ENCODE measurements around the gene CACNA1C.

The CACNA1C gene

GRCh38 chr12:2351161-2351560 is 298.4 kb downstream of the CACNA1C start:
- no peak for DNase-seq

- no peak for DNase-seq
Measured at GRCh38 chr12:2352203-2352602, 299.4 kb downstream of the CACNA1C start.

GRCh38 chr12:2353281-2353680 is 300.5 kb downstream of the CACNA1C start:
- DNase-seq: no peak

GRCh38 chr12:2353691-2354090 is 300.9 kb downstream of the CACNA1C start:
- DNase-seq: no peak

- DNase-seq: no peak
Measured at GRCh38 chr12:2354151-2354991, 301.6 kb downstream of the CACNA1C start.

GRCh38 chr12:2355198-2355597 is 302.4 kb downstream of the CACNA1C start:
- DNase-seq: no peak

GRCh38 chr12:2355604-2356003 is 302.8 kb downstream of the CACNA1C start:
- DNase-seq: no peak

- DNase-seq: no peak
Measured at GRCh38 chr12:2356601-2357125, 303.9 kb downstream of the CACNA1C start.

- no peak for DNase-seq
Measured at GRCh38 chr12:2358986-2359658, 306.3 kb downstream of the CACNA1C start.

- DNase-seq: no peak
Measured at GRCh38 chr12:2359725-2360629, 307.2 kb downstream of the CACNA1C start.

GRCh38 chr12:2360630-2361170 is 307.9 kb downstream of the CACNA1C start:
- no peak for DNase-seq

GRCh38 chr12:2363836-2364609 is 311.2 kb downstream of the CACNA1C start:
- DNase-seq: no peak

GRCh38 chr12:2364631-2365051 is 311.9 kb downstream of the CACNA1C start:
- DNase-seq: no peak

- DNase-seq: no peak
Measured at GRCh38 chr12:2366711-2367110, 313.9 kb downstream of the CACNA1C start.

- no peak for DNase-seq
Measured at GRCh38 chr12:2372178-2372577, 319.4 kb downstream of the CACNA1C start.

- DNase-seq: no peak
Measured at GRCh38 chr12:2372735-2373134, 319.9 kb downstream of the CACNA1C start.

GRCh38 chr12:2373307-2373706 is 320.5 kb downstream of the CACNA1C start:
- no peak for DNase-seq

- DNase-seq: no peak
Measured at GRCh38 chr12:2374092-2374906, 321.5 kb downstream of the CACNA1C start.

GRCh38 chr12:2375871-2376270 is 323.1 kb downstream of the CACNA1C start:
- DNase-seq: no peak

GRCh38 chr12:2376908-2377657 is 324.3 kb downstream of the CACNA1C start:
- DNase-seq: no peak
